ENCODE measurements around the gene SHB. TPM values are rescaled to one million over a fixed set of nuclear protein-coding genes. Genes with fewer than 3 reads are reported as not detected.

SHB gene
- total RNA-seq, 1 experiment from 2014 or later = 28.7 TPM

GRCh38 chr9:38110476-38110875, 41.4 kb upstream of the SHB start:
- H3K27me3 ChIP-seq (ENCODE audit: insufficient read depth, low read length) = no peaks in the 10 kb centered on the region
- no peak for ATAC-seq
- H3K79me2 ChIP-seq (ENCODE audit: insufficient read depth, low read length) = no peaks in the 10 kb centered on the region
- no peaks in the 10 kb centered on the region for H3K36me3 ChIP-seq (ENCODE audit: control insufficient read depth in 1 of 2, insufficient read depth in 2 of 2, low read length in 2 of 2)
- H4K20me1 ChIP-seq (ENCODE audit: insufficient read depth) = no peaks in the 10 kb centered on the region
- ChIA-PET CTCF (no interaction called here), POLR2A (no interaction called here), RAD21 (ENCODE audit: low non-redundant PET in 1 of 2, low total read pairs in 2 of 2, uncharacterized antibody in 2 of 2, unreplicated experiment in 2 of 2) (no interaction called here)
- H2AFZ ChIP-seq (ENCODE audit: low read depth, low read length, poor library complexity, severe bottlenecking) = no peak overlapping the region
- no peak for DNase-seq (ENCODE audit: low read depth, low spot score)
- H3K27ac ChIP-seq (ENCODE audit: low read depth, low read length) = no peak overlapping the region
- H3K9ac ChIP-seq (ENCODE audit: low read length) = no peak overlapping the region
- no peak overlapping the region for H3K4me2 ChIP-seq (ENCODE audit: low read length)
- intact Hi-C loops (cut with micrococcal nuclease) = loop anchor here (10.0 kb wide), 1 partner anchor 984 kb away; no protein-coding TSS in a partner anchor
- no peaks in the 10 kb centered on the region for H3K4me1 ChIP-seq (ENCODE audit: control insufficient read depth in 1 of 2, insufficient read depth in 2 of 2, low read length in 2 of 2)
- no TSS peak for BruUV-seq (replicated peaks)
- H3K9me3 ChIP-seq (ENCODE audit: control insufficient read depth in 1 of 2, insufficient read depth in 1 of 2, low read depth in 1 of 2, low read length in 2 of 2) = no peaks in the 10 kb centered on the region
- no peak overlapping the region for H3K4me3 ChIP-seq (replicated peaks in 1 of 2; ENCODE audit: low read depth in 1 of 2, low read length in 2 of 2)
- TF ChIP-seq, protein P1, sequence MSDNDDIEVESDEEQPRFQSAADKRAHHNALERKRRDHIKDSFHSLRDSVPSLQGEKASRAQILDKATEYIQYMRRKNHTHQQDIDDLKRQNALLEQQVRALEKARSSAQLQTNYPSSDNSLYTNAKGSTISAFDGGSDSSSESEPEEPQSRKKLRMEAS (IDR thresholded peaks at IDR 0.05) = no peak
- no peak for TF ChIP-seq FOSL1 (IDR thresholded peaks at IDR 0.05; ENCODE audit: low read depth)
- no peak for TF ChIP-seq ZNF274 (IDR thresholded peaks at IDR 0.05; ENCODE audit: low read depth, low read length)
- no peak for TF ChIP-seq EZH2phosphoT487 (IDR thresholded peaks at IDR 0.05; ENCODE audit: borderline replicate concordance)
- no peak for TF ChIP-seq YY1 (IDR thresholded peaks at IDR 0.05; ENCODE audit: extremely low read depth, insufficient replicate concordance, low read depth, low read length)
- TF ChIP-seq POLR2AphosphoS5 (IDR thresholded peaks at IDR 0.05; ENCODE audit: low read depth, low read length) = no peak
- no peak for TF ChIP-seq EGR1 (IDR thresholded peaks at IDR 0.05; ENCODE audit: low read depth)
- TF ChIP-seq CTCF (IDR thresholded peaks at IDR 0.05 in 2 of 3, conservative IDR thresholded peaks at IDR 0.05 in 1 of 3; ENCODE audit: borderline replicate concordance in 1 of 3, insufficient read depth in 1 of 3, low read depth in 2 of 3, low read length in 2 of 3) = no peak
- TF ChIP-seq TCF7L2 (IDR thresholded peaks at IDR 0.05; ENCODE audit: borderline replicate concordance, extremely low read depth, insufficient read depth, insufficient read length) = no peak
- no peak for TF ChIP-seq ELF1 (IDR thresholded peaks at IDR 0.05; ENCODE audit: borderline replicate concordance, low read depth)
- no peak for TF ChIP-seq POLR2A (IDR thresholded peaks at IDR 0.05; ENCODE audit: borderline replicate concordance, extremely low read depth, insufficient read depth, insufficient read length)
- TF ChIP-seq CBX3 (IDR thresholded peaks at IDR 0.05; ENCODE audit: low read depth) = no peak
- no peaks in the 10 kb centered on the region for H3K9me2 ChIP-seq (ENCODE audit: insufficient read depth)
